Measurements from ENCODE around the gene IVD. TPM values are rescaled to one million over a fixed set of nuclear protein-coding genes. Genes with fewer than 3 reads are reported as not detected.
A peak's percentile ranks its signal among the peaks of the same experiment; 100 is the strongest.

IVD gene
- polyA plus RNA-seq (ENCODE audit: low read depth in 6 of 6): 10 to 100 TPM; 15.6 to 36.3 (median 22.2) TPM

DNA sequence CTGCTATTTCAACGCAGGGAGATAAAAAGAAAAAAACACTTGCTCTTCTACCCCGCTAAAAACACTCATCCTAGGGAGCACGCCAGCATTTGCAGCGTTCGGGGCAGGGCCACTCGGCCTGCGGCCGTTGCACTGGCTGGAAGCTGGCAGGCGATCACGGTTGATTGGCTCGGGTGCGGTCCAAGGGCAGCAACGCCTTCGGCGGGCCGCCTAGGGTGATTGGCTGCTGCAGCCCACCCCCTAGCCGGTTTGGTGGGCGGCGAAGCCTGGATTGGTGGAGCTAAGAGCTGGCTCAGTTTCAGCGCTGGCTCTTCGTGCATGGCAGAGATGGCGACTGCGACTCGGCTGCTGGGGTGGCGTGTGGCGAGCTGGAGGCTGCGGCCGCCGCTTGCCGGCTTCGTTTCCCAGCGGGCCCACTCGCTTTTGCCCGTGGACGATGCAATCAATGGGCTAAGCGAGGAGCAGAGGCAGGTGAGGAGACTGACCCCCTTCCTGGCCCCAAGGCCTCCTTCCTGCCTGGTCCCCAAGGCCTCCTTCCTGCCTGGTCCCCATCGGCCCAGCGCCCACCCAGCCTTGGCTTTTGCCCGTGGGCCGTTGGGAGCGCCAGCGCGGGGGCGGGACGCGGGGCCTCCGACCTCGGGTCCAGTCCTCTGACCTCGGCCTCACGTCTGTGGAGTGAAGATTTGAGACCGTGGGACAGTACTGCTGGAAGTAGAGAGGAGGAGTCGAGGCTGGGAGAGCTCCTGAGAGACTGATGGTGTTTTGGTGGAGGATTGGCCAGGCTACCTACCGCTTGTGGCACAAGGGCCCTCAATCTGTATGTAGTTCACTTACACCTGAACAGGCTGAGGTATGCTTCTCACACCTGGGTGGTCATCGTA lies at the start of gene IVD:
Gene IVD (plus strand): TSS at position 295 of the 881 bp plus-strand sequence. CDS start 33 bp downstream, at position 328.
- ATAC-seq (ENCODE audit: low read depth in 2 of 2): peak; percentile 93 to 94
- H3K9me3 Mint-ChIP-seq: no peaks in the 10 kb centered on the region
- H3K27me3 Mint-ChIP-seq: no peaks in the 10 kb centered on the region
- H3K4me3 Mint-ChIP-seq: peak within 1 kb of the TSS; percentile 88 to 95 (median 92)
- peaks cover 25 to 30% (median 29%) of the 10 kb centered on the region in 3 donors for H3K4me1 Mint-ChIP-seq
- peaks cover 7 to 8% of the 10 kb centered on the region in 2 donors for H3K36me3 Mint-ChIP-seq
- peak within 1 kb of the TSS; percentile 79 to 94 (median 88) for H3K27ac Mint-ChIP-seq
- DNase-seq: peak; percentile 75

DNA sequence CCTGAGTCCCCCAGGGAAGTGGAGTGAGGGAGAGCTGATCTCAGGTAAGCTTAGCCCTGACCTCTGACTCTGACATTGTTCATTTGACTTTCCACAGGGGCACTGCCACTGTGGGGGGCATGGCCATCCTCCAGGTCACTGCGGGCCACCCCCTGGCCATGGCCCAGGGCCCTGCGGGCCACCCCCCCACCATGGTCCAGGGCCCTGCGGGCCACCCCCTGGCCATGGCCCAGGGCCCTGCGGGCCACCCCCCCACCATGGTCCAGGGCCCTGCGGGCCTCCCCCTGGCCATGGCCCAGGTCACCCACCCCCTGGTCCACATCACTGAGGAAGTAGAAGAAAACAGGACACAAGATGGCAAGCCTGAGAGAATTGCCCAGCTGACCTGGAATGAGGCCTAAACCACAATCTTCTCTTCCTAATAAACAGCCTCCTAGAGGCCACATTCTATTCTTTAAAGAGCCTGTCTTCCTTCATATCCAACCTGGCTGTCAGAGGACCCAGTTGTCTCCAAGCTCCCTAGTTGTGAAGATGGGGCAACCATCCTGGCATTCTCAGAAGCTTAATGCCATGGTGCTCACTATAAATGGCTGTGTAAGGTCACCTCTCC lies 49.5 kb upstream of the IVD start:
- H3K4me1 Mint-ChIP-seq: peaks cover 13 to 18% (median 14%) of the 10 kb centered on the region in 3 donors
- ATAC-seq (ENCODE audit: low read depth in 2 of 2) (no peak), DNase-seq (no peak)
- no peaks in the 10 kb centered on the region for H3K36me3 Mint-ChIP-seq
- H3K9me3 Mint-ChIP-seq: no peaks in the 10 kb centered on the region
- H3K27ac Mint-ChIP-seq: no peak overlapping the region
- H3K27me3 Mint-ChIP-seq: peaks cover 0 to 33% (median 11%) of the 10 kb centered on the region in 3 donors
- peak overlapping the region in 1 of 8 donors; percentile 65 for H3K4me3 Mint-ChIP-seq

DNA sequence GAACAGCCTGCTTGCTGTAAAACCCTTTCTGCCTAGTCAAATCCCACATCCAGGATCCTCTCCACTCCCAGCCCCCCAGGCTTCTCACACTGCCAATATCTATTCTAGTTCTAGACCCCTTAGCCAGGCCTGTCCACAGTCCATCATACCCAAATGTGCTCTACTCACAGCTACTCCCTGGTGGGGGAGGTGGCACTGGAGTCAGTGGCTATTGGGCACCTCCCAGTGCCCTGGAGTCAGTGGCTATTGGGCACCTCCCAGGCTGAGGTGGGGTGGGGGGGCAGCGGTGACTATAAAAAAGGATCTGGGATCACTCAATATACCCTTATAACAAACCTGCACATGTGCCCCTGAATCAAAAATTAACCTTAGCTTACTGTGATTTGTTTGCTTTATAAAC lies 48.3 kb upstream of the IVD start:
- Mint-ChIP-seq H3K36me3 (peaks cover 0 to 1% of the 10 kb centered on the region in 2 donors), H3K4me3 (peak overlapping the region; percentile 61 to 88 (median 78)), H3K27ac (peak overlapping the region in 2 of 6 donors; percentile 51 to 79), H3K27me3 (peaks cover 0 to 33% (median 11%) of the 10 kb centered on the region in 3 donors), H3K9me3 (no peaks in the 10 kb centered on the region), H3K4me1 (peaks cover 13 to 18% (median 14%) of the 10 kb centered on the region in 3 donors)
- ATAC-seq (ENCODE audit: low read depth in 2 of 2) (no peak), DNase-seq (no peak)

DNA sequence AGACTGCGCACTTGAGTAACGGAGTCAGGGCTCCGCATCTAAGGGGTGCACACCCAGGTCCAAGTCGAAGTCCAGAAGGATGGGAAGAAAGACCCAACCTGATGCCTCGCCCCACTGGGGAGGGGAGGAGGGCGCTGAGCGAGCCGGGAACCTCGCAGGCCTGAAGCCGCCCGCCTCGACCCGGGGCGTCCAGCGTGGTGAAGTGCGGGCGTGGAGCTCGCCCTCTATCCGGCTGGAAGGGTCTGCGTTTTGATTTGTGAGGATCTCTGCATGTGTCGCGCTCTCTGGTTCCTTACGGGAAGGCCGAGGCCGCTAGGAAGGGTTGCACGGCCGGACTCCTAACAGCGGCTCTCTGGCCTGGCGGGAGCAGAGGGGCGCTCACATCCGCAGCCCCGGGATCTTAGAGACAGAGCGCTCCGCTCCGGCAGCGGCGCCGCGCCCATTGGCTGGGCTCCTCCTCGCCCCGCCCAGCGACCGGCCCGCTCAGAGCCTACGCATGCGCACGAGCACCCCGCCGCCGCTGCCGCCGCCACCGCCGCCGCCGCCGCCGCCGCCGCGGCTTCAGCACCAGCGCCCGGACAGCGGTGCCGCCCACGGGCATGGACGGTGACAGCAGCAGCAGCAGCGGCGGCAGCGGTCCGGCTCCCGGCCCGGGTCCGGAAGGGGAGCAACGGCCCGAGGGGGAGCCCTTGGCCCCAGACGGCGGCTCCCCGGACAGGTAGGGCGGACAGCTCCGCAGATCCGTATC lies 47.7 kb upstream of the IVD start, which contains the start of gene DISP2:
Gene DISP2 (plus strand): TSS at position 497 of the 748 bp plus-strand sequence. CDS start 103 bp downstream, at position 600.
- Mint-ChIP-seq H3K27me3 (peaks cover 0 to 33% (median 11%) of the 10 kb centered on the region in 3 donors), H3K27ac (peak within 1 kb of the TSS in 5 of 6 donors; percentile 31 to 89 (median 51))
- peak; percentile 88 to 91 for ATAC-seq (ENCODE audit: low read depth in 2 of 2)

DNA sequence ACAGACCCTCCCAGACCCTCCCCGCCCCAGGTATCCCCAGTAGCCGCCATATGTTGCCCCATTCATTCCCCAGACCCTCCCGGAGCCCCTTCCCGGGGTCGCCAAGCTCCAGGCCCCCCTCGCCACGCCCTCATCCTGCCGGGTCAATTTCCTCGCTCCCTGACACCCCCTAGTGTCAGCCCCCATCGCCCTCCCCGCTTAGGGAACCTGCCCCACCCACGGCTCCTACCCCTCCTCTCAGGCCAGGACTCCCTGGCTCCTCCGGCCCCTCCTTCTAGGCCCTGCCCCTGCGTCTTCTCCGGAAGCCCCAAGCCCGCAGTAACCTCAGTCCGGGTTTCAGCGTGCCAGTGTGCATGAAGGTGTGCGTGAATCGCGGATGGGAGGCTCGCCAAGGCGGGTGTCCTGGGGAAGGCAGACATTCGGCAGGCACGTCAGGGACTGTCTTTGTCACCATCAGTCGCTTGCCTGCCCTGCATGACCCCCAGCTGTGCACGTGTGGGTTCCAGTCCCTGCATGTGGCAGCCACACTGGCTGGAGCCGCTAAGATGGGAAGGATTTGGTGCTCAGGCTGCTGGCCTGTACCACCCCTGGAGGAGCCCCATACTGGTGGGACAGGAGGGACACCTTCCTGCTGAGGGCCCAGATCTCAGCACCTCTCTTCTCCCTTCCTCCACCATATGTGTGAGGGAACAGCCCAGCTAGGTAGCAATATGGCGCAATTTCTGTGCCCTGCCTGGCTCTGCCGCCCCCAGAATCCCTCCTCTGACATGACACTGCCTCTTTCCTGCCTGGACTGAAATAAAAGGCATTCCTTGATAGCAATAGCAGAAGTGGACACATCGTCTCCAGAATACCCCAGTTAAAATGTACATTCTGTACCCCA lies 46.9 kb upstream of the IVD start:
- peaks cover 0 to 8% of the 10 kb centered on the region in 2 donors for H3K36me3 Mint-ChIP-seq
- peaks cover 16 to 18% (median 18%) of the 10 kb centered on the region in 3 donors for H3K4me1 Mint-ChIP-seq
- peak overlapping the region in 3 of 6 donors; percentile 31 to 89 (median 47) for H3K27ac Mint-ChIP-seq
- no peaks in the 10 kb centered on the region for H3K9me3 Mint-ChIP-seq
- peaks cover 0 to 29% (median 11%) of the 10 kb centered on the region in 3 donors for H3K27me3 Mint-ChIP-seq
- DNase-seq: no peak
- peak overlapping the region; percentile 71 to 92 (median 84) for H3K4me3 Mint-ChIP-seq
- ATAC-seq (ENCODE audit: low read depth in 2 of 2): peak; percentile 21 to 32

More for the DNA sequence above, 47.7 kb upstream of the IVD start, which contains the start of gene DISP2:
- peak; percentile 94 for DNase-seq
- Mint-ChIP-seq H3K4me1 (peaks cover 13 to 18% (median 18%) of the 10 kb centered on the region in 3 donors), H3K9me3 (no peaks in the 10 kb centered on the region), H3K4me3 (peak within 1 kb of the TSS; percentile 72 to 92 (median 86)), H3K36me3 (peaks cover 0 to 8% of the 10 kb centered on the region in 2 donors)

DNA sequence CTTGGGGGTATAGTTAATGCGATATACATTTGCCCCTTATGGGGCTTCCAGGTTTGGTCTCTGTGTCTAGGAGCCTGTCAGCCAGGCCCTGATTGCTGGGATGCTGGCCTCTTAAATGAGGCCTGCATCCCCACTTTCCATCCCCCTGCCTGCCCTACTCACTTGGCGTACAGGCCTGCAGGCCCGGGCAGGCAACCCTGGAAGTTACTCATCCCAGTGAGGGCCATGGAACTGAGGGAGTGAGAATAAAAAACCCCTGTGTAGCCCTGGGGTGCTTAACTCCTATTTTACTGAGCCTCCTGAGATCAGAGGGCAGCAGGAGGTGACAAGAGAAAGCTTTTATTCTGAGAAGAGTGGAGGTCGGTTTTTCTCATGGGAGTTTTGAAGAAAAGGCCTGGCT lies 45.6 kb upstream of the IVD start:
- Mint-ChIP-seq H3K9me3 (no peaks in the 10 kb centered on the region), H3K27ac (no peak overlapping the region), H3K27me3 (peaks cover 0 to 18% (median 11%) of the 10 kb centered on the region in 3 donors), H3K4me1 (peaks cover 17 to 18% (median 18%) of the 10 kb centered on the region in 3 donors), H3K36me3 (peaks cover 0 to 8% of the 10 kb centered on the region in 2 donors), H3K4me3 (peak overlapping the region in 4 of 8 donors; percentile 7 to 84 (median 44))
- DNase-seq (no peak), ATAC-seq (ENCODE audit: low read depth in 2 of 2) (no peak)

DNA sequence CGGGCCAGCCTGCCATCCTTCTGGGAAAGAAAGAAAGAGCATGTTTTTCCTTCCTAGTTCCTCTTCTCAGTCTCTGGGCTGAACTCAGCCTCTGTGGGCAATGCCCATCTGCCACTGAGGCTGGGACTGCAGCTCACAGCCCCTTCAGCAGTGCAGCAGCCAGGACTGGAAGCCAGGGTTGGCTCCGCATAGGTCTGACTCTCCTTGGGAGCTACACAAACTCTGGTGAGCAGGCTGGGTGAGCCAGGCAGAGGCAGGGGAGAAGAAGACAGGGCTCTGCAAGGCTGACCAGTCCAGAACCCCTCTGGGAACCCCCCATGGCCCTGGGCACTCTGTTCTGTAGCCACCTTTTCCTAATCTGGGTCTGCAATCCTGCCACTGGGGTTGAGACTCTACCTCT lies 44.0 kb upstream of the IVD start:
- Mint-ChIP-seq H3K4me3 (no peak overlapping the region), H3K36me3 (peaks cover 0 to 8% of the 10 kb centered on the region in 2 donors), H3K9me3 (no peaks in the 10 kb centered on the region), H3K4me1 (peaks cover 16 to 30% (median 18%) of the 10 kb centered on the region in 3 donors), H3K27me3 (peaks cover 0 to 6% (median 5%) of the 10 kb centered on the region in 3 donors), H3K27ac (no peak overlapping the region)
- ATAC-seq (ENCODE audit: low read depth in 2 of 2) (no peak), DNase-seq (no peak)

DNA sequence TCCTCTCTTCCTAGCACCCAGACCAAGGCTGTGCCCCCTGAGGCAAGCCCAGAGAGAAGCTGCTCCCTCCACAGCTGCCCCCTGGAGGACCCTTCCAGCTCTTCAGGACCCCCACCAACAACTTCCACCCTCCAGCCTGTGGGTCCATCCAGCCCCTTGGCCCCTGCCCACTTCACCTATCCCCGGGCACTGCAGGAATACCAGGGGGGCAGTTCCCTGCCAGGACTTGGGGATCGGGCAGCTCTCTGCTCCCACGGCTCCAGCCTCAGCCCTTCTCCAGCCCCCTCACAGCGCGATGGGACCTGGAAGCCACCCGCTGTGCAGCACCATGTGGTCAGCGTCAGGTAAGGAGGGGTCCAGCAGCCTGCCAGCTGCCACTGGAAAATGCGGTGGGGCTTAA lies 42.0 kb upstream of the IVD start:
- peaks cover 18 to 34% (median 21%) of the 10 kb centered on the region in 3 donors for H3K4me1 Mint-ChIP-seq
- peaks cover 0 to 8% of the 10 kb centered on the region in 2 donors for H3K36me3 Mint-ChIP-seq
- DNase-seq (no peak), ATAC-seq (ENCODE audit: low read depth in 2 of 2) (no peak)
- no peaks in the 10 kb centered on the region for H3K27me3 Mint-ChIP-seq
- no peaks in the 10 kb centered on the region for H3K9me3 Mint-ChIP-seq
- no peak overlapping the region for H3K4me3 Mint-ChIP-seq
- H3K27ac Mint-ChIP-seq: no peak overlapping the region

DNA sequence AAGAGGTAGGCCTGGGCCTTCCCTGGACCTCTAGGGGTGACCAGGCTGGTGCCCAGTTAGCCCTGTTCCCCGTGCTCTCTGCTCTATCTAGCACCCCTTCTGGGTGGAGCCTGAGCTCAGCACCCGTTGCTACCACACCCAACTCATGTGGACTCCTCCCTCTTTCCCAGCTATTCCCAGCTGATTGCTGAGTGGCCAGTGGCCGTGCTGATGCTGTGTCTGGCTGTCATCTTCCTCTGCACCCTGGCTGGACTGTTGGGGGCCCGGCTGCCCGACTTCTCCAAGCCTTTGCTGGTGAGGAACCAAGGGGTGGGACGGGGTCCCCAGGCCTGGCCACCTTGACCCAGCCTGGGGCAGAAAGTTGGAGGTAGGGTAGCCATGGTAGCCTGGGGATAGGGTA lies 41.3 kb upstream of the IVD start:
- H3K9me3 Mint-ChIP-seq: no peaks in the 10 kb centered on the region

DNA sequence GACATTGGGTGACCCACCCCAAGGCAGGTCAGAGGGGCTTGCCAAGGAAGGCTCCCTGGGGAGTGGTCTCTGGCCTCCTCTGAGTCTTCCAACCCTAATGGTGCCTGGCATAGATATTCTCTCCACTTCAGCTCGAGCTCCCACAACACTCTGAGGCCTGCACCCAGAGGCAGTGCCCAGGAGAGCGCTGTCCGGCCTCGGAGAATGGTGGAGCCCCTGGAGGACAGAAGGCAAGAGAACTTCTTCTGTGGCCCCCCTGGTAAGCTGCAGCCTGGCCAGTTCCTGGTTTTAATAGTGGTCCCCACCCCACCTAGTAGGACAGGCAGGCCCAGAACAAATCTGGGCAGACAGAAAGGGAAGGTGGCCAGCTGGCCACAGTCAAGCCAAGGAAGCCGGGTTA lies 40.6 kb upstream of the IVD start:
- Mint-ChIP-seq H3K27me3 (no peaks in the 10 kb centered on the region), H3K36me3 (peaks cover 0 to 8% of the 10 kb centered on the region in 2 donors), H3K4me3 (peak overlapping the region in 2 of 8 donors; percentile 29 to 47), H3K9me3 (no peaks in the 10 kb centered on the region), H3K4me1 (peaks cover 18 to 34% (median 20%) of the 10 kb centered on the region in 3 donors), H3K27ac (no peak overlapping the region)
- DNase-seq: no peak
- no peak for ATAC-seq (ENCODE audit: low read depth in 2 of 2)

More for the DNA sequence above, 41.3 kb upstream of the IVD start:
- no peak for DNase-seq
- no peak overlapping the region for H3K4me3 Mint-ChIP-seq
- no peaks in the 10 kb centered on the region for H3K27me3 Mint-ChIP-seq
- H3K36me3 Mint-ChIP-seq: peaks cover 0 to 8% of the 10 kb centered on the region in 2 donors
- peaks cover 17 to 31% (median 17%) of the 10 kb centered on the region in 3 donors for H3K4me1 Mint-ChIP-seq
- peak overlapping the region in 1 of 6 donors; percentile 37 for H3K27ac Mint-ChIP-seq
- ATAC-seq (ENCODE audit: low read depth in 2 of 2): no peak

DNA sequence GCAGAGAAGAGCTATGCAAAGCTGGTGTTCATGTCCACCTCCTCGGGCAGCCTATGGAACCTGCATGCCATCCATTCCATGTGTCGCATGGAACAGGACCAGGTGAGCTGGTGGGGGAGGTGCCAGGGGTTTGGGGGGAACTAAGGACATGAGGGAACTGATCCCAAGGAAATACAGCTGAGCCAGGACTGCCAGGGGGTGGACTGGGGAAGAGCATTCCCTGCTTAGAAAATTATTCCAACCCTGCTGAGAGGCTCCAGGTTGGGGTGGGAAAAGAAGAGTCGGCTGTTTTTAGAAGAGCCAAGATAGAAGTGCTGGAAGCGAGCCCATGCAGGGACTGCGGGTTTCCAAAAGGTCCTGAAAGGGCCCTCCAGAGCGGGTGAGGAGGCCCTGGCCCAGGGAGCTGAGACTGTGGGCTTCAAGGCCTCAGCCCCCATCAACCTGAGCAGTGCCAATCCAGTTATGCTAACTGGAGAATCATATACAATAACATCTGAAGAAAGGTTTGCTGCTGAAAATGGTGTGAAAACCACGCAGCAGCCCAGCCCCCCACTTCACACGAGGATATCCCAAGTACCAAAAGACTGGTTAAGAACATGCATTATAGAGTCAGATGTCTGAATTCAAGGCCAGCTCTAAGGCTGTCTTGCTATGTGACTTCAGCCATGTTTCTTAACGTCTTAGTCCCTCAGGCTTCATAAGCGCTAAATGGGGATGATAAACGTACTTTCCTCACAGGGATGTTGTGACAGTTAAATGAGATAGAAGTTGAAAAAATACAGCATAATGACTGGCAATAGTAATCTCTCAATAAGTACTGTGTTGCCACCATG lies 39.8 kb upstream of the IVD start:
- H3K27me3 Mint-ChIP-seq: no peaks in the 10 kb centered on the region
- DNase-seq: no peak
- peaks cover 0 to 8% of the 10 kb centered on the region in 2 donors for H3K36me3 Mint-ChIP-seq
- peak overlapping the region in 1 of 6 donors; percentile 72 for H3K27ac Mint-ChIP-seq
- H3K4me3 Mint-ChIP-seq: peak overlapping the region in 4 of 8 donors; percentile 20 to 57 (median 31)
- H3K4me1 Mint-ChIP-seq: peaks cover 18 to 34% (median 20%) of the 10 kb centered on the region in 3 donors
- no peaks in the 10 kb centered on the region for H3K9me3 Mint-ChIP-seq
- ATAC-seq (ENCODE audit: low read depth in 2 of 2): no peak

Data from naive B cell (primary cell).